Putamen (tissue), 1 donor: ENCODE data around the gene SLC22A5.

Experiments
- DNase-seq: peaks from one replicate; pipeline ENCODE4 v3.0.0-alpha.2; 2016; ENCODE audit warnings: low spot score

SLC22A5 gene

GRCh38 chr5:132369474-132370180 is at the start of gene SLC22A5:
SLC22A5 (plus strand) TSS chr5:132369710; CDS start chr5:132369973, 263 bp downstream.
- DNase-seq, result no peak

- no peak for DNase-seq
Measured at GRCh38 chr5:132319975-132320374, 49.5 kb upstream of the SLC22A5 start.

GRCh38 chr5:132321109-132321721 is 48.3 kb upstream of the SLC22A5 start:
- DNase-seq, result no peak

GRCh38 chr5:132322266-132322665 is 47.2 kb upstream of the SLC22A5 start:
- no peak for DNase-seq

- no peak for DNase-seq
Measured at GRCh38 chr5:132323202-132323601, 46.3 kb upstream of the SLC22A5 start.

GRCh38 chr5:132325691-132326090 is 43.8 kb upstream of the SLC22A5 start:
- no peak for DNase-seq

GRCh38 chr5:132327252-132327955 is 42.1 kb upstream of the SLC22A5 start:
- no peak for DNase-seq

- no peak for DNase-seq
Measured at GRCh38 chr5:132334812-132335211, 34.7 kb upstream of the SLC22A5 start.

GRCh38 chr5:132335402-132335801 is 34.1 kb upstream of the SLC22A5 start:
- DNase-seq, result no peak

GRCh38 chr5:132339502-132339901 is 30.0 kb upstream of the SLC22A5 start:
- no peak for DNase-seq

GRCh38 chr5:132342291-132343180 is 27.0 kb upstream of the SLC22A5 start:
- DNase-seq, result no peak

- DNase-seq, result no peak
Measured at GRCh38 chr5:132344775-132345514, 24.6 kb upstream of the SLC22A5 start.

- DNase-seq, result no peak
Measured at GRCh38 chr5:132353486-132353995, 16.0 kb upstream of the SLC22A5 start.

GRCh38 chr5:132354381-132355139 is 14.9 kb upstream of the SLC22A5 start:
- DNase-seq, result no peak

- DNase-seq, result no peak
Measured at GRCh38 chr5:132355140-132355765, 14.3 kb upstream of the SLC22A5 start.

- DNase-seq, result no peak
Measured at GRCh38 chr5:132358775-132359174, 10.7 kb upstream of the SLC22A5 start.

- no peak for DNase-seq
Measured at GRCh38 chr5:132362086-132362485, 7.4 kb upstream of the SLC22A5 start.

- no peak for DNase-seq
Measured at GRCh38 chr5:132363431-132364112, 5.9 kb upstream of the SLC22A5 start.

- DNase-seq, result no peak
Measured at GRCh38 chr5:132364319-132364718, 5.2 kb upstream of the SLC22A5 start.
